SK-N-SH treated with all-trans-retinoic acid at 6 μM for 48 hours (cell line): Measurements from ENCODE around the gene CNOT10.

Experiments
- ATAC-seq: fragments of 200-7000 bp; cut with Tn5 transposase; 3 replicates; pipeline ENCODE4 v1.9.1; 2020; ENCODE audit warnings: mild to moderate bottlenecking, moderate library complexity
- ARNTL ChIP-seq: fragments of 450-650 bp; formaldehyde crosslinking; IDR thresholded peaks from 2 replicates; pipeline ENCODE4 v1.5.0; 2020; ENCODE audit warnings: low read depth, mild to moderate bottlenecking, moderate library complexity, borderline replicate concordance
- BACH2 ChIP-seq: fragments of 250-450 bp; sonication (Bioruptor Pico); IDR thresholded peaks from 2 replicates; pipeline ENCODE4 v1.9.0; 2021; ENCODE audit warnings: mild to moderate bottlenecking, borderline replicate concordance
- CSDC2 ChIP-seq: fragments of 250-450 bp; sonication (Bioruptor Pico); IDR thresholded peaks from 2 replicates; pipeline ENCODE4 v1.5.0; 2020; ENCODE audit warnings: mild to moderate bottlenecking, moderate library complexity
- ESRRG ChIP-seq: fragments of 250-450 bp; sonication (Bioruptor Pico); IDR thresholded peaks from 2 replicates; pipeline ENCODE4 v1.6.1; 2021; ENCODE audit warnings: mild to moderate bottlenecking
- GLIS3 ChIP-seq: fragments of 250-450 bp; sonication (Bioruptor Pico); IDR thresholded peaks from 2 replicates; pipeline ENCODE4 v1.5.0; 2020; ENCODE audit warnings: mild to moderate bottlenecking, moderate library complexity
- ISL1 ChIP-seq: fragments of 250-450 bp; sonication (Bioruptor Pico); IDR thresholded peaks from 2 replicates; pipeline ENCODE4 v2.1.2; 2022; ENCODE audit warnings: mild to moderate bottlenecking, moderate library complexity
- PATZ1 ChIP-seq: fragments of 250-450 bp; sonication (Bioruptor Pico); IDR thresholded peaks from 2 replicates; pipeline ENCODE4 v1.8.0; 2020; ENCODE audit warnings: mild to moderate bottlenecking, moderate library complexity, borderline replicate concordance
- POU6F1 ChIP-seq: fragments of 250-450 bp; sonication (Bioruptor Pico); IDR thresholded peaks from 2 replicates; pipeline ENCODE4 v1.8.0; 2021; ENCODE audit warnings: low read depth, mild to moderate bottlenecking, moderate library complexity, borderline replicate concordance
- PPARA ChIP-seq: fragments of 250-450 bp; sonication (Bioruptor Pico); IDR thresholded peaks from 2 replicates; pipeline ENCODE4 v1.5.0; 2020; ENCODE audit warnings: mild to moderate bottlenecking, borderline replicate concordance
- RARB ChIP-seq: fragments of 250-450 bp; sonication (Bioruptor Pico); IDR thresholded peaks from 2 replicates; pipeline ENCODE4 v1.8.0; 2021; ENCODE audit warnings: mild to moderate bottlenecking, moderate library complexity
- SNAI2 ChIP-seq: fragments of 250-450 bp; sonication (Bioruptor Pico); IDR thresholded peaks from 2 replicates; pipeline ENCODE4 v1.5.0; 2020; ENCODE audit warnings: mild to moderate bottlenecking, moderate library complexity
- TCF4 ChIP-seq: fragments of 250-450 bp; sonication (Bioruptor Pico); IDR thresholded peaks from 2 replicates; pipeline ENCODE4 v1.8.0; 2021; ENCODE audit warnings: mild to moderate bottlenecking, moderate library complexity, borderline replicate concordance
- TSHZ2 ChIP-seq: fragments of 250-450 bp; sonication (Bioruptor Pico); IDR thresholded peaks from 2 replicates; pipeline ENCODE4 v1.5.0; 2020; ENCODE audit warnings: mild to moderate bottlenecking, moderate library complexity
- ZC3H10 ChIP-seq: fragments of 250-450 bp; sonication (Bioruptor Pico); IDR thresholded peaks from 2 replicates; pipeline ENCODE4 v1.5.1; 2021; ENCODE audit warnings: mild to moderate bottlenecking, moderate library complexity
- ZFP3 ChIP-seq: fragments of 250-450 bp; sonication (Bioruptor Pico); IDR thresholded peaks from 2 replicates; pipeline ENCODE4 v1.5.0; 2020; ENCODE audit warnings: mild to moderate bottlenecking, moderate library complexity
- ZFP30 ChIP-seq: fragments of 450-650 bp; formaldehyde crosslinking; IDR thresholded peaks from 2 replicates; pipeline ENCODE4 v1.5.0; 2022; ENCODE audit warnings: mild to moderate bottlenecking, moderate library complexity
- ZNF70 ChIP-seq: fragments of 450-650 bp; formaldehyde crosslinking; IDR thresholded peaks from 2 replicates; pipeline ENCODE4 v1.5.0; 2020; ENCODE audit warnings: mild to moderate bottlenecking, moderate library complexity
- ZNF8 ChIP-seq: fragments of 450-650 bp; formaldehyde crosslinking; IDR thresholded peaks from 2 replicates; pipeline ENCODE4 v1.5.0; 2020; ENCODE audit warnings: mild to moderate bottlenecking, moderate library complexity
- TF ChIP-seq, protein P1 (sequence below): fragments of 250-450 bp; sonication (Bioruptor Pico); IDR thresholded peaks from 2 replicates; pipeline ENCODE4 v1.5.1; 2021; ENCODE audit warnings: mild to moderate bottlenecking, moderate library complexity
- TF ChIP-seq, protein P2 (sequence below): fragments of 250-450 bp; sonication (Bioruptor Pico); IDR thresholded peaks from 2 replicates; pipeline ENCODE4 v1.5.1; 2020; ENCODE audit warnings: low read depth, mild to moderate bottlenecking, moderate library complexity

Gene CNOT10

GRCh38 chr3:32643354-32643753 lies 41.6 kb upstream of the CNOT10 start:
- ATAC-seq = no peak
- TF ChIP-seq ZFP30 (CRISPR knock-in tag) = no peak
- TF ChIP-seq ZNF70 (CRISPR knock-in tag) = no peak
- no peak for TF ChIP-seq PPARA (CRISPR knock-in tag)
- TF ChIP-seq ZFP3 (CRISPR knock-in tag) = no peak
- no peak for TF ChIP-seq ZNF8 (CRISPR knock-in tag)
- no peak for TF ChIP-seq ARNTL (CRISPR knock-in tag)
- TF ChIP-seq ESRRG (CRISPR knock-in tag) = no peak
- TF ChIP-seq GLIS3 (CRISPR knock-in tag) = no peak
- TF ChIP-seq PATZ1 (CRISPR knock-in tag) = no peak
- TF ChIP-seq TCF4 (CRISPR knock-in tag) = no peak
- TF ChIP-seq ISL1 (CRISPR knock-in tag) = no peak
- no peak for TF ChIP-seq TSHZ2 (CRISPR knock-in tag)
- TF ChIP-seq, protein P1, sequence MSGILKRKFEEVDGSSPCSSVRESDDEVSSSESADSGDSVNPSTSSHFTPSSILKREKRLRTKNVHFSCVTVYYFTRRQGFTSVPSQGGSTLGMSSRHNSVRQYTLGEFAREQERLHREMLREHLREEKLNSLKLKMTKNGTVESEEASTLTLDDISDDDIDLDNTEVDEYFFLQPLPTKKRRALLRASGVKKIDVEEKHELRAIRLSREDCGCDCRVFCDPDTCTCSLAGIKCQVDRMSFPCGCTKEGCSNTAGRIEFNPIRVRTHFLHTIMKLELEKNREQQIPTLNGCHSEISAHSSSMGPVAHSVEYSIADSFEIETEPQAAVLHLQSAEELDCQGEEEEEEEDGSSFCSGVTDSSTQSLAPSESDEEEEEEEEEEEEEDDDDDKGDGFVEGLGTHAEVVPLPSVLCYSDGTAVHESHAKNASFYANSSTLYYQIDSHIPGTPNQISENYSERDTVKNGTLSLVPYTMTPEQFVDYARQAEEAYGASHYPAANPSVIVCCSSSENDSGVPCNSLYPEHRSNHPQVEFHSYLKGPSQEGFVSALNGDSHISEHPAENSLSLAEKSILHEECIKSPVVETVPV = no peak
- TF ChIP-seq BACH2 (CRISPR knock-in tag) = no peak
- no peak for TF ChIP-seq RARB (CRISPR knock-in tag)
- TF ChIP-seq CSDC2 (CRISPR knock-in tag) = no peak
- TF ChIP-seq ZC3H10 (CRISPR knock-in tag) = no peak
- TF ChIP-seq POU6F1 (CRISPR knock-in tag) = no peak
- TF ChIP-seq, protein P2, sequence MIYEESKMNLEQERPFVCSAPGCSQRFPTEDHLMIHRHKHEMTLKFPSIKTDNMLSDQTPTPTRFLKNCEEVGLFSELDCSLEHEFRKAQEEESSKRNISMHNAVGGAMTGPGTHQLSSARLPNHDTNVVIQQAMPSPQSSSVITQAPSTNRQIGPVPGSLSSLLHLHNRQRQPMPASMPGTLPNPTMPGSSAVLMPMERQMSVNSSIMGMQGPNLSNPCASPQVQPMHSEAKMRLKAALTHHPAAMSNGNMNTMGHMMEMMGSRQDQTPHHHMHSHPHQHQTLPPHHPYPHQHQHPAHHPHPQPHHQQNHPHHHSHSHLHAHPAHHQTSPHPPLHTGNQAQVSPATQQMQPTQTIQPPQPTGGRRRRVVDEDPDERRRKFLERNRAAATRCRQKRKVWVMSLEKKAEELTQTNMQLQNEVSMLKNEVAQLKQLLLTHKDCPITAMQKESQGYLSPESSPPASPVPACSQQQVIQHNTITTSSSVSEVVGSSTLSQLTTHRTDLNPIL (CRISPR knock-in tag) = no peak
- TF ChIP-seq SNAI2 (CRISPR knock-in tag) = no peak

- no peak for ATAC-seq
- TF ChIP-seq SNAI2 (CRISPR knock-in tag) (no peak), BACH2 (CRISPR knock-in tag) (no peak)
These were observed 41.2 kb upstream of the CNOT10 start for GRCh38 chr3:32643816-32644215.

DNA sequence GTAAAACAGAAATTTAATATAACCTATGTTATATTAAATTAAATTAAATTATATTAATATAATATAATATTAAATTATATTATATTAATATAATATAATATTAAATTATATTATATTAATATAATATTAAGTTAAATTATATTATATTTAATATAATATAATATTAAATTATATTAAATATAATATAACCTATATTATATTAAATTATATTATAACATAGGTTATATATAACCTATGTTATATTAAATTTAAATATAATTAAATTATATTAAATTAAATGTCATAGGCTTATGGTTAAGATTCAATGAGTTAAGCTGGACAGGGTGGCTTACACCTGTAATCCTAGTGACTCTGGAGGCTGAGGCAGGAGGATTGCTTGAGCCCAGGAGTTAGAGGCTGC lies 40.6 kb upstream of the CNOT10 start:
- TF ChIP-seq ZFP30 (CRISPR knock-in tag) (no peak), POU6F1 (CRISPR knock-in tag) (no peak), ZFP3 (CRISPR knock-in tag) (no peak), ISL1 (CRISPR knock-in tag) (no peak)
- no peak for ATAC-seq
